Nephron (organoid): ENCODE results near the gene KAT2B.

Experiments used
- H3K27ac Mint-ChIP-seq, 3 experiments: 2 replicates each; pipeline ENCODE4 v1.8.0; 2020; ENCODE audit warnings: mixed read lengths in 3 of 3, mild to moderate bottlenecking in 2 of 3, moderate library complexity in 1 of 3
- H3K27me3 Mint-ChIP-seq: 2 replicates; pipeline ENCODE4 v1.8.0; 2021; ENCODE audit warnings: low read depth, mild to moderate bottlenecking, moderate library complexity, mixed read lengths
- H3K36me3 Mint-ChIP-seq: 2 replicates; pipeline ENCODE4 v1.8.0; 2020; ENCODE audit warnings: low read depth, mixed read lengths
- H3K4me1 Mint-ChIP-seq: 2 replicates; pipeline ENCODE4 v1.8.0; 2020; ENCODE audit warnings: mixed read lengths
- H3K4me3 Mint-ChIP-seq, 3 experiments: 2 replicates each; pipeline ENCODE4 v1.8.0; 2020; ENCODE audit warnings: mild to moderate bottlenecking in 3 of 3, mixed read lengths in 3 of 3, moderate library complexity in 2 of 3
- H3K9me3 Mint-ChIP-seq: 2 replicates; pipeline ENCODE4 v1.8.0; 2020; ENCODE audit warnings: mixed read lengths
- TF ChIP-seq, protein P1 (sequence below), 3 experiments: fragments of 200-600 bp; sonication (generic); IDR thresholded peaks; one replicate each; pipeline ENCODE4 v1.5.0; 2021; ENCODE audit warnings: antibody characterized with exemption in 3 of 3; ENCODE audit not compliant: unreplicated experiment in 3 of 3

The KAT2B gene

DNA sequence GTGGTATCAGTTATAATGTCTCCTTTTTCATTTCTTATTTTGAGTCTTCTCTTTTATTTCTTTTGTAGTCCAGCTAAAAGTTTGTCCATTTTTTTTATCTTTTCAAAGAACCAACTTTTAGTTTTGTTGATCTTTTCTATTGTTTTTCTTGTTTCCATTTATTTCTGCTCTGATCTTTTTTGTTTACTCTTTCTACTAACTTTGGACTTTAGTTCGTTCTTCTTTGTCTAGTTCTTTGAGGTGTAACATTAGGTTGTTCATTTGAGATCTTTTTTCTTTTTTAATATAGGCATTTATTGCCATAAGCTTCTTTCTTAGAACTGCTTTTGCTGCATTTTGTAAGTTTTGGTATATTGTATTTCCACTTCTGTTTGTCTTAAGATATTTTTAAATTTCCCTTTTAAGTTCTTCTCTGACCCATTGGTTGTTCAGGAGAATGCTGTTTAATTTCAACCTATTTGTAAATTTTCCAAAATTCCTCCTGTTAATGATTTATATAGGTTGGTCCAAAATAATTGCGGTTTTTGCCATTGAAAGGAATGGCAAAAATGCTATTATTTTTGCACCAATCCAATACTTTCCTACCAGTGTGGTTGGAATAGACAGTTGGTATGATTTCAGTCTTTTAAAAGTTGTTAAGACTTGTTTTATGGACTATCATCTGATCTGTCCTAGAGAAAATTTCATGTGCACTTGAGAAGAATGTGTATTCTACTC, 51.2 kb downstream of the KAT2B start:
- no peak overlapping the region for H3K4me3 Mint-ChIP-seq
- H3K4me1 Mint-ChIP-seq = no peaks in the 10 kb centered on the region
- peaks cover 17% of the 10 kb centered on the region for H3K9me3 Mint-ChIP-seq
- peaks cover 51% of the 10 kb centered on the region for H3K36me3 Mint-ChIP-seq
- TF ChIP-seq, protein P1, sequence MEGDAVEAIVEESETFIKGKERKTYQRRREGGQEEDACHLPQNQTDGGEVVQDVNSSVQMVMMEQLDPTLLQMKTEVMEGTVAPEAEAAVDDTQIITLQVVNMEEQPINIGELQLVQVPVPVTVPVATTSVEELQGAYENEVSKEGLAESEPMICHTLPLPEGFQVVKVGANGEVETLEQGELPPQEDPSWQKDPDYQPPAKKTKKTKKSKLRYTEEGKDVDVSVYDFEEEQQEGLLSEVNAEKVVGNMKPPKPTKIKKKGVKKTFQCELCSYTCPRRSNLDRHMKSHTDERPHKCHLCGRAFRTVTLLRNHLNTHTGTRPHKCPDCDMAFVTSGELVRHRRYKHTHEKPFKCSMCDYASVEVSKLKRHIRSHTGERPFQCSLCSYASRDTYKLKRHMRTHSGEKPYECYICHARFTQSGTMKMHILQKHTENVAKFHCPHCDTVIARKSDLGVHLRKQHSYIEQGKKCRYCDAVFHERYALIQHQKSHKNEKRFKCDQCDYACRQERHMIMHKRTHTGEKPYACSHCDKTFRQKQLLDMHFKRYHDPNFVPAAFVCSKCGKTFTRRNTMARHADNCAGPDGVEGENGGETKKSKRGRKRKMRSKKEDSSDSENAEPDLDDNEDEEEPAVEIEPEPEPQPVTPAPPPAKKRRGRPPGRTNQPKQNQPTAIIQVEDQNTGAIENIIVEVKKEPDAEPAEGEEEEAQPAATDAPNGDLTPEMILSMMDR (IDR thresholded peaks at IDR 0.05; ENCODE audit: unreplicated experiment in 3 of 3) = no peak
- H3K27ac Mint-ChIP-seq = no peak overlapping the region
- no peaks in the 10 kb centered on the region for H3K27me3 Mint-ChIP-seq

DNA sequence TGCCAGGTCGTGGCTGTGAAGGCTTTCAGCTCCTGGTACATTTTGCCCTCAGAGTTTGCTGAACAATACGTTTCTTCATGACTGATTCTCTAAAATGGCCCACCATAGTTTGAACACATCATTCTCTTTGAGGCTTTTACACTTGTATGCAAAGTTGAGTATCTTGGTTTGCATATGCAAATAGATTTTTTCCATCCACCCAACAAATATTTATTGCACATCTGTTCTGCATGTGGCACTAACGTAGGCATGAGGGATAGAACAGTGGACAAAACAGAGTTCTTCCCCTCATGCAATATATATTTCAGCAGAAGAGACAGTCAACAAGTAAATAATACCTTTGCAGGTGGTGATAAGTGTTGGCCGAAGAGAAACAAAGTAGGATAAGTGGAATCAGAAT, 55.2 kb downstream of the KAT2B start:
- Mint-ChIP-seq H3K9me3 (peaks cover 6% of the 10 kb centered on the region), H3K36me3 (peaks cover 24% of the 10 kb centered on the region), H3K27ac (no peak overlapping the region), H3K4me3 (no peak overlapping the region), H3K27me3 (no peaks in the 10 kb centered on the region), H3K4me1 (no peaks in the 10 kb centered on the region)
- TF ChIP-seq, protein P1 (IDR thresholded peaks at IDR 0.05; ENCODE audit: unreplicated experiment in 3 of 3) = no peak

DNA sequence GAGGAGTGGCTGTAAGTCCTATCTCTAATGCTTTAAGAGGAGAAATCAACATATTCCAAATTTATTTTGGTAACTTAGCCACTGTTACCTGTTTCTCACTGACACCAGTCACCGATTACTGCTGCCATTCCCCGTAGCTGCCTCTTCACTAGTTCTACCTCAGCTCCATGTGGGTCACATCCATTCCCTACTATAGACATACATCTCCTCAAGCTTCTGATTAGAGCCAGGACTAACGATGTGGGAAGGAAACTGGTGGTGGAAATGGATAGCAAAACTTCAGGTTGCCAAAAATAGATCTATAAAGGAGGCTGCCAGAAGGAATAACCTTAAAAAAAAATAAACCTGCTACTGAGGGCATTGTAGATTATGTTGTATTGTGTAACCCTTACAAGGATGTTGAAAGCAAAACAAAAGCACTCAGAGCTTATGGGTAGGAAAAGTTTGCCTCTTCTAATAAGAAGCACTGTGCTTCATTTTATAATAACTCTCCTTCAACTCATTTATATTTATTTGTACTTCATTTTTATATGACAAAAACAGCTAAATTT, 56.0 kb downstream of the KAT2B start:
- Mint-ChIP-seq H3K27ac (no peak overlapping the region), H3K9me3 (peaks cover 3% of the 10 kb centered on the region), H3K36me3 (peaks cover 19% of the 10 kb centered on the region), H3K4me1 (no peaks in the 10 kb centered on the region), H3K27me3 (no peaks in the 10 kb centered on the region), H3K4me3 (no peak overlapping the region)
- TF ChIP-seq, protein P1 (IDR thresholded peaks at IDR 0.05; ENCODE audit: unreplicated experiment in 3 of 3) = no peak

DNA sequence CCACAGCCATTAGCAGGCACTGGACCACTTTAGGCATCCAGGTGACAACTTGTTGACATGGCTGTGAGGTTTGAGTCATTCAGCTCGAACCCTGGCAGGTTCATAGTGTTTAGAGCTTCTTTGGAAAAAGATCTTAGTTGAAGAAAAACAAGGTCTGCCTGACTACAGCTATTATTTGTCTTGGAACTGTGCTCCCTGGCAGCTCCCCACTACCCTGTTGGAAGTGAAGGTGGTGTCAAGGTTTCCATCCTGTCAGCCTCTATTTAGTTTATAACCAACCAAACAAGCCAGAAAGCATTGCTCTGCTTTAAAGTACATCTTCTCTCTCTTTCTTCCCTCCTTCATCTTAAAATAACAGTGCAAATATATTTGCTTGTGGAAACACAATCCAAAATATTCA, 56.8 kb downstream of the KAT2B start:
- no peaks in the 10 kb centered on the region for H3K27me3 Mint-ChIP-seq
- peaks cover 13% of the 10 kb centered on the region for H3K36me3 Mint-ChIP-seq

DNA sequence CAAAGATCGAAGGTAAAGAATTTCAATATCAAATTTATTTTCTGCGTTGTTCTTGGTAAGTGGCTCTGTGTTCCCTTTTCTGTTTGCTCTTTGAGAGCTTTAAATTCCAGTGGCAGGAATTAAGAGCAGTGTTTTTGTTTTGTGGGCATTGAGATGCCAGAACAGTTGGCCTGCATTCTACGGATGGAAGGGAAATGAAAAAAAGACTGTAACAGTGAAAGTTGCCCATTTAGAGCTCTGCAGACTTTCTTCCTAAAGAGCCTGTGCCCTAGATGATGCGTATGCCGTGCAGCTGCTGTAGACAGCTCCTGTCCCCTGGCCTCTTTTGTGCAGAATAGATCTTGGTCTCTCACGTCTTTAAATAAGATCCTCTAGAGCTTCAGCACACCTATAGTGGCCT, 58.8 kb downstream of the KAT2B start:
- Mint-ChIP-seq H3K4me3 (no peak overlapping the region), H3K36me3 (peaks cover 10% of the 10 kb centered on the region), H3K27me3 (no peaks in the 10 kb centered on the region), H3K9me3 (no peaks in the 10 kb centered on the region), H3K4me1 (no peaks in the 10 kb centered on the region), H3K27ac (peak overlapping the region in 1 of 3 experiments; percentile 48)
- TF ChIP-seq, protein P1 (IDR thresholded peaks at IDR 0.05; ENCODE audit: unreplicated experiment in 3 of 3) = no peak

More for the DNA sequence above, 56.8 kb downstream of the KAT2B start:
- Mint-ChIP-seq H3K4me3 (no peak overlapping the region), H3K4me1 (no peaks in the 10 kb centered on the region), H3K9me3 (no peaks in the 10 kb centered on the region), H3K27ac (no peak overlapping the region)
- TF ChIP-seq, protein P1 (IDR thresholded peaks at IDR 0.05; ENCODE audit: unreplicated experiment in 3 of 3) = no peak

DNA sequence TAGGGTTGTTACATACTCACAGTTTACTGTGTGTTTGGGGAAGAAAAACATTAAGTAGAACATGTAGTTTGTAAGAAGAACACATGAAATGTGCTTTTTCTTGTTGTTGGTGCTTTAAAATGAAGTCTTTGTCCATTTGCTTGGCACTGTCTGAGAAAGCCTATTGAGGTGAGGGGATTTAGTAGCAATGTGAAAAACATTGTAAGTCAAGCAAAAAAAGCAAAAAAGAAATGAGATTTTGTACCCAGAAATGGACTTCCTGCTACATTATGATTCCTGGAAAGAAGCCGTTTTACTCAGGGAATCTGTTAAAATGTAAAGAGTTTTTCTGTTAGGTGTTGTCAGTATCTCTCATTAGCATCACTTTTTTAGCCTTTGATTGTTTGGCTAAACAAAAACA, 59.9 kb downstream of the KAT2B start:
- Mint-ChIP-seq H3K4me1 (no peaks in the 10 kb centered on the region), H3K9me3 (no peaks in the 10 kb centered on the region), H3K4me3 (no peak overlapping the region), H3K27ac (peak overlapping the region in 1 of 3 experiments; percentile 34), H3K27me3 (no peaks in the 10 kb centered on the region), H3K36me3 (peaks cover 5% of the 10 kb centered on the region)
- TF ChIP-seq, protein P1 (IDR thresholded peaks at IDR 0.05; ENCODE audit: unreplicated experiment in 3 of 3) = no peak
